ENCODE results near the gene TICRR. TPM values are rescaled to one million over a fixed set of nuclear protein-coding genes. Genes with fewer than 3 reads are reported as not detected.
"Not testable (repeated sequence)": the region's sequence is repeated elsewhere in the genome, so short reads cannot be mapped to it uniquely, and the experiment has no call there.

Gene TICRR, protein sequence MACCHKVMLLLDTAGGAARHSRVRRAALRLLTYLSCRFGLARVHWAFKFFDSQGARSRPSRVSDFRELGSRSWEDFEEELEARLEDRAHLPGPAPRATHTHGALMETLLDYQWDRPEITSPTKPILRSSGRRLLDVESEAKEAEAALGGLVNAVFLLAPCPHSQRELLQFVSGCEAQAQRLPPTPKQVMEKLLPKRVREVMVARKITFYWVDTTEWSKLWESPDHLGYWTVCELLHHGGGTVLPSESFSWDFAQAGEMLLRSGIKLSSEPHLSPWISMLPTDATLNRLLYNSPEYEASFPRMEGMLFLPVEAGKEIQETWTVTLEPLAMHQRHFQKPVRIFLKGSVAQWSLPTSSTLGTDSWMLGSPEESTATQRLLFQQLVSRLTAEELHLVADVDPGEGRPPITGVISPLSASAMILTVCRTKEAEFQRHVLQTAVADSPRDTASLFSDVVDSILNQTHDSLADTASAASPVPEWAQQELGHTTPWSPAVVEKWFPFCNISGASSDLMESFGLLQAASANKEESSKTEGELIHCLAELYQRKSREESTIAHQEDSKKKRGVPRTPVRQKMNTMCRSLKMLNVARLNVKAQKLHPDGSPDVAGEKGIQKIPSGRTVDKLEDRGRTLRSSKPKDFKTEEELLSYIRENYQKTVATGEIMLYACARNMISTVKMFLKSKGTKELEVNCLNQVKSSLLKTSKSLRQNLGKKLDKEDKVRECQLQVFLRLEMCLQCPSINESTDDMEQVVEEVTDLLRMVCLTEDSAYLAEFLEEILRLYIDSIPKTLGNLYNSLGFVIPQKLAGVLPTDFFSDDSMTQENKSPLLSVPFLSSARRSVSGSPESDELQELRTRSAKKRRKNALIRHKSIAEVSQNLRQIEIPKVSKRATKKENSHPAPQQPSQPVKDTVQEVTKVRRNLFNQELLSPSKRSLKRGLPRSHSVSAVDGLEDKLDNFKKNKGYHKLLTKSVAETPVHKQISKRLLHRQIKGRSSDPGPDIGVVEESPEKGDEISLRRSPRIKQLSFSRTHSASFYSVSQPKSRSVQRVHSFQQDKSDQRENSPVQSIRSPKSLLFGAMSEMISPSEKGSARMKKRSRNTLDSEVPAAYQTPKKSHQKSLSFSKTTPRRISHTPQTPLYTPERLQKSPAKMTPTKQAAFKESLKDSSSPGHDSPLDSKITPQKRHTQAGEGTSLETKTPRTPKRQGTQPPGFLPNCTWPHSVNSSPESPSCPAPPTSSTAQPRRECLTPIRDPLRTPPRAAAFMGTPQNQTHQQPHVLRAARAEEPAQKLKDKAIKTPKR (N-terminal part only)
- total RNA-seq, result 0.47 TPM

DNA sequence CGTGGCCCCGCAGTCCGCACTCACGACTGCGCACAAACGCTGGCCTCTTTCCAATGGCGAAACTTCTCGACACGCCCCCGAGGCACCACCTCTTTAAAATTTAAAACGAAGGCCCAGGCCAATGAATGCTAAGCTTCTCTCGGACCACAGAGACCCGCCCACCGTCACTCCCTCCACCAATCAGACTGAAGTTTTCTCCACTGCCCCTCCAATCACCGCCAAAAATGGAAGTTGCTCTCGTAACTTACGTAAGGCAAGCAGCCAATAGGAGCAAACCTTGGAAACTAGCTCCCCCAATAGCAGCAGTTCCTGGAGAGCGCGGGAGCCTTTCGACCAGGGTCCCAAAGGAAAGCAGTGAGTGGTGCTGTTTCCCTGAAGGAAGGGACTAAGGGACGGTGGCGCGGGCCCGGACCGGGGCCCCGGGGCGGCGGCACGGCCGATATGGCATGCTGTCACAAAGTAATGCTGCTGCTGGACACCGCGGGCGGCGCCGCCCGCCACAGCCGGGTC lies at the start of gene TICRR:
Gene TICRR (plus strand): TSS at position 324 of the 510 bp plus-strand sequence. CDS start 118 bp downstream, at position 442.
- peak; percentile 97 for DNase-seq (ENCODE audit: low spot score)

DNA sequence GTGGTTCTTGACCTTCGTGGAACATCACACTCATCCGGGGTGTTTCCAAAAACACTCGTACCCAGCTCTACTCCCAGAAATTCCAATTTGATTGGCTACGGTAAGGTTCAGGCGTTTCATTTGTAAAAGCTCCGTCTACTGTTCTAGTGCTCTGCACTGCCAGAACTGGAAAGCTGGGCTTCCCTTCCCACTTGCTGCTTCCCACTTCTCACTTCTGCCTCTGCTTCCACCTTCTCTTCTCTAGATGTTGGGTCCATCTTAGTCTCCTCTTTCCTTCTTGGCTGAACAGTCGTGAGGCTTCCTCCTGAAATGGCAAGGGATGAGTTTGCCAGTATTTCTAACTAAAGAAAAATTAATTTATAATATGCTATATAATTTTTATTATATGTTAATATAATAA lies 49.1 kb upstream of the TICRR start:
- DNase-seq (ENCODE audit: low spot score), result no peak

DNA sequence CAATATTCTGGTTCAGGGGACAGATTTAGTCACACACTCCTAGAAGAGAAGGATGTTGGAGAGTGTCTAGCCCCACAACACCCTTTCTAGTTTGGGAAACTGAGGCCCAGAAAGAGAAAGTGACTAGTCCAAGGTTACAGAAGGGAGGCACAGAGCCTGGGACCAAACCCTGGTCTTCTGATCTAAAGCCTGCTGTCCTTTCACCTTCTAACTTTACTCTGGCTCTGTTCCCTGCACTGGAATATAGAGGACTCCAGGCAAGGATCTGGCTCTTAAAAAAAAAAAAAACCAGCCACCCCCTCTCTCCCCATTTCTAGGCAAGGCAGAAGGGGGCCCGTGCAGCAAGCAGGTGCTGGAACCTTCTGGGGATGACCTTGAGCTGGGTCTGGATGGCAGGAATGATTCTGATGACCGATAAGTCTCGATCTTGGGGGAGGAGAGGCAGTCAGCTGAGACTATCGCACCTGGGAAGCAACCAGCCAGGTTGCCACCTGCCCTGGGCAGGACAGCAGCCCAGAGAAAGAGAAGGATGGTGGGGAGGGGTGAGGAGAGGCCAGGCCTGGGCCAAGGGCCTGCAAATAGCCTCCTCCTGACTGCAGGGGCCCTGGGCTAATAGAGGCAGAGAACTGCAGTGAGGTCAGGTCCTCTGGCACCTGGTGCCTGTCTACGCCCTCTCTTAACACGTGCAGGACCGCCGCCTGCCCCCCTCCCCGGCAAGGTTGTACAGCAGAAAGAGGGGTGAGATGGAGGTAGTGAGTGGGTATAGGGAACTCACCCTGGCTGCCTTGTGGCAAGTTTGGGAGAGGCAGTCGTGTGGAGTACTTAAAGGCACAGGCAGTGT lies 48.4 kb upstream of the TICRR start:
- DNase-seq (ENCODE audit: low spot score), result no peak

DNA sequence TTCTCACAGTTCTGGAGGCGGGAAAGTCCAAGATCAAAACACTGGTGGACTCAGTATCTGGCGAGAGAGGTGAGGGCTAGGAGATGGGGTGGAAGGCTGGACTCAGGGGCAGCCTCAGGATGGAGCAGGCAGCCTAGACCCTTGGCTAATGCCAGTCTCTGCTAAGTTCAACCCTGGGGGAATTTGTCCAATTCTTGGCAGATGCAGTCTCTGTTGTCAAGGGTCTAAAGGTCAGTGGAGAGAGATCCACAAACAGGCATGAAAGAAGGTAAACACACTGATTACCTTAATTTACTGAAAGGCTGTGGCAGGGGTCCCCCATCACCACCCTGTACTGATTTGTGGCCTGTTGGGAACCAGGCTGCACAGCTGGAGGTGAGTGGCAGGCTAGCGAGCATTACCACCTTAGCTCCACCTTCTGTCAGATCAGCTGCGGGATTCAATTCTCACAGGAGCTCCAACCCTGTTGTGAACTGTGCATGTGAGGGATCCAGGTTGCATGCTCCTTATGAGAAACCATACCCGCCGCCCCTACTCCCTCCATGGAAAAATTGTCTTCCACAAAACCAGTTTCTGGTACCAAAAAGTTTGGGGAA lies 46.4 kb upstream of the TICRR start:
- no peak for DNase-seq (ENCODE audit: low spot score)

DNA sequence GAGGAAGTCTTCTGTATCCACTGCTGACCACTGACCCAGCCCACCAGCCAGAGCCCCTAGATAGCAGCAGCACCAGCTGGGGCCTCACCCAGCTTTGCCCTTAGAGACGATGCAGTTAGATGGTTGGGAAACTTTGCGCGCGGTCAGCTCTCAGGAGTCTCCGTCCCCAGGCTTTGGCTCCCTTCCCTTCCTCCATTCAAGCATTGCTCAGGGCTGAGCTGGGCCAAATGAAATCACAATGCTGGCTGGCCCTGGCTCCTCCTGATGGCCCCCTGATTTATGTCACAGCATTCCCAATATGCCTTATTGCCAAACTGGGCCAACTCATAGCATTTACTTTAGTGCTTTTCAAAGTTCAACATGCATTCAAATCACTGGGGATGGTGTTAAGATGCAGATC lies 44.3 kb upstream of the TICRR start:
- DNase-seq (ENCODE audit: low spot score), result no peak

DNA sequence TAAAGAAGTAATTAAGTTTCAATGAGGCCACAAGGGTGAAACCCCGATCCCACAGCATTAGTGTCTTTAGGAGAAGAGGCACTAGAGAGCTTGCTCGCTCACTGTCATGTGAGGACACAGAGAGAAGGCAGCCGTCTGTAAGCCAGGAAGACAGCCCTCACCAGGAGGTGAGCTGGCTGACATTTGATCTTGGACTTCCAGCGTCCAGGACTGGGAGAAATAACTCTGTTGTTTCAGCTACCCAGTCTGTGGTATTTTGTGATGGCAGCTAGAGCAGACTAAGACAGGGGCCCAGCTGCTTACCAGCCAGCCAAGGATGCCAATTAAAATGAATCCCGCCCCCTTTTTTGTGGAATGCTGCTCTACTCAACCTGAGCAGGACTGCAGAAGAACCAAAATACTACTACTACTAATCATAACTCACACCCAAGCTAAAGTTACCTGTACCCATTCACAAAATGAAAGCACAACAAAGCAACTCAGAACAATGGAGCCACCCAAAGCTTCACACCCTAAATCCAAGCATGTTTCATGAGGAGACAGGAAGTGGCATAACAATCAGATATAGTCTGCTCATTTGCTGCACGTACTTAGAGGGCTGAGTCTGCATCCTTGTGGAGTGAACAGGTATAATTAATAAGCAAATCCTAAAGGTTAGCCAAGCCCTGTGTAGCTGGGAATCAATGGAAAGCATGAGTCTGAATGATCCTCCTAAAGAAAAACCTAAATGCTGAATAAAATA lies 43.3 kb upstream of the TICRR start:
- no peak for DNase-seq (ENCODE audit: low spot score)

DNA sequence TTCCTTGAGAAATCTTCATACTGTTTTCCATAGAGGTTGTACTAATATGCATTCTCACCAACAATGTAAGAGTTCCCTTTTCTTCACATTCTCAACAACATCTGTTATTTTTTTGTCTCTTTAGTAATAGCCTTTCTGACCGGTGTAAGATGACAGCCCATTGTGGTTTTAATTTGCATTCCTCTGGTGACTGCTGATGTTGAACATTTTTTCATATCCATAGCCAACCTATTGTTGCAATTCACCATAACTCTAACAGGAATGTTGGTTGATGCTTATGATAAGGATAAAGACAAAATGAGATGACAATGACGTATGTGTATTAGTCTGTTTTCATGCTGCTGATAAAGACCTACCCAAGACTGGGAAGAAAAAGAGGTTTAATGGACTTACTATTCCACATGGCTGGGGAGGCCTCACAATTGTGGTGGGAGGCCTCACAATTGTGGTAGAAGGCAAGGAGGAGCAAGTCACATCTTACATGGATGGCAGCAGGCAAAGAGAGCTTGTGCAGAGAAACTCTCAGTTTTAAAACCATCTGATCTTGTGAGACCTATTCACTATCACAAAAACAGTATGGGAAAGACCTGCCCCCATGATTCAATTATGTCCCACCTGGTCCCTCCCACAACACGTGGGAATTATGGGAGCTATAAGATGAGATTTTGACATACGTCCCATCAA lies 41.3 kb upstream of the TICRR start:
- no peak for DNase-seq (ENCODE audit: low spot score)

DNA sequence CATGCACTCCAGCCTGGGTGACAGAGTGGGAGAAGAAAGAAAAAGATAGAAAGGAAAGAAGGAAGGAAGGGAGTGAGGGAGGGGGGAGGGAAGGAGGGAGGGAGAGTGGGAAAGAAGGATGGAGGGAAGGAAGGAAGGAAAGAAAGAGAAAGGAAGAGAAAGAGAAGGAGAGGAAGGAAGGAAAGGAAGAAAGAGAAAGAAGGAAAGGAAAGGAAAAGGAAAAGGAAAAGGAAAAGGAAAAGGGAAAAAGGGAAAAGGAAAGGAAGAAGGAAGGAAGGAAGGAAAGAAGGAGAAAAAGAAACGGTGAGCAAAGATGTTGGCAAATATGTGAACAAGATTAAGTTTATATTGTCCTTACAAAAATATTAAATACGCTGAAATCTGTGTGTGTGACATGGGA lies 36.2 kb upstream of the TICRR start:
- no peak for DNase-seq (ENCODE audit: low spot score)

DNA sequence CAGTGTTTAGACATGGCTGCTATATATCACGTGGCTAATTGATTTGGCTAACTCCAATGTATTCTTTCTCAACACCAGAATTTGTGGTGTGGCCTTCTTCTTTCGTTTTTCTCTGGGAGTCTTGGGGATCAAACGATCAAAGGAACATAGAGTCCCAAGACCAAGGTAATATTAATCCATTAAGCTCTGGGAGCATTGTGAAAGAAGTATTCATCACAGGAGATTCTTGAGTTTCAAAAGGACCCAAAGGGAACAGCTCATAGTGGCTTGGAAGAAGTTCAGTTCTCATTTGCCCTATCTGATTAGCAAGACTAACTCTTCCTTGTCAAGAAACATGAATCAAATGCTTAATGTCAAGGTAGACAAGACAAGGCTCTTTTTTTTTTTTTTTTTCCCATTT lies 32.9 kb upstream of the TICRR start:
- DNase-seq (ENCODE audit: low spot score), result no peak

DNA sequence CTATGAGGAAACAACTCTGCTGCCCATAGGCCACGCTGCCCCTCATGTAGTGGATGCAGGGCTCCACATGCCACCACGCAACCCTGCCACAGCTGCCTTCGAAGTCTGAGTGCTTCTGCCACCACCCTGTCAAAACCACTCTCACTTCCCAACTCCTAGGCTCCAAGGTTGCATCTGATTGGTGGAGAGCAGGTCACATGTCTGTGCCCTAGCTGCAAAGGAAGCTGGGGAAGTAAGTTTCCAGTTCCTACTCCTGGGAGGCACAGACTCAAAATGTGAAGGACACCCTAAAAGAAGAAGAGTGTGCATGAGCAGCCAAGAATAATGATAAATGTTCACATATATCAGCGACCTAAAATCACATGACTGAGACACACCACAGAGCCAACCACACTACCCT lies 31.9 kb upstream of the TICRR start:
- no peak for DNase-seq (ENCODE audit: low spot score)

DNA sequence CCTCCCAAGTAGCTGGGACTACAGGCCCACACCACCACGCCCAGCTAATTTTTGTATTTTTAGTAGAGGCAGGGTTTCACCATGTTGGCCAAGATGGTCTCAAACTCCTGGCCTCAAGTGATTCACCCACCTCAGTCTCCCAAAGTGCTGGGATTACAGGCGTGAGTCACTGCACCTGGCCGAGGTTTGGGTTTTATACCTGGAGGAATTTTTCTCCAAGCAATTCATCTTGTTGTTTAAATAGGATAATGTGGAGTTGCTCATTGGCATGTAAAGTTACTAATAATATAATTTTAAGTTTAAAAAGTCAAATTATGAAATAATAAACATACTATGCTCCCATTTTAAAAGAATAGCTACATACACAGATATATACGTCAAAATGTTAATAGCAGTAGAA lies 26.1 kb upstream of the TICRR start:
- not testable (repeated sequence) for DNase-seq (ENCODE audit: low spot score)

DNA sequence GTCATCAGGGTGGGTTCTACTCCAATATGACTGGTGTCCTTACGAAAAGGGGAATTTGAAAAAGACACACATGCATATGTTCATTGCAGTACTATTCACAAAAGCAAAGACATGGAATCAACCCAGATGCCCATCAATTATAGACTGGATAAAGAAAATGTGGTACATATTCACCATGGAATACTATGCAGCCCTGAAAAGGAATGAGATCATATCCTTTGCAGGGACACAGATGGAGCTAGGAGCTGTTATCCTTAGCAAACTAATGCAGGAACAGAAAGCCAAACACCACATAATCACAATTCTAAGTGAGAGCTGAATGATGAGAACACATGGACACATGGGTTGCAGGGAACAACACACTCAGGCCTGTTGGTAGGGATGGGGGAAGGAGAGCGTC lies 24.8 kb upstream of the TICRR start:
- no peak for DNase-seq (ENCODE audit: low spot score)

DNA sequence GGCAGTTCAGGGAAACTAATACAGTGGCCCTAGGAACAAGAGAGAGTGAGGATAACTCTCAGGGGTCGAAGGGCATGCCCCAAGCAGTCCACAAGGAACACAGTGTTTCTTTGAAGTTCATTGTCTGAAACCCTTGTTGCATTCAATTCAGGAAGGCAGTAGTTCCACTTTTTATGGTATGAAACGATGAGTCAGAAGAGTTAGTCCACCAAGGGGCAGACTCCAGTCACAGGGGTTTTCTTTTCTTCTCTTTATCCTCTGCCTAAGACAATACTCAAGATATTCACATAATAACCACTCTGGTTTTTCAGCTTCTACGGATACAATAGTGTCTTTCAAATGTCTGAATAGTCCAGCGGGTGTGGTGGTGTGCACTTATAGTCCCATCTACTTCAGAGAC lies 23.7 kb upstream of the TICRR start:
- DNase-seq (ENCODE audit: low spot score), result no peak

DNA sequence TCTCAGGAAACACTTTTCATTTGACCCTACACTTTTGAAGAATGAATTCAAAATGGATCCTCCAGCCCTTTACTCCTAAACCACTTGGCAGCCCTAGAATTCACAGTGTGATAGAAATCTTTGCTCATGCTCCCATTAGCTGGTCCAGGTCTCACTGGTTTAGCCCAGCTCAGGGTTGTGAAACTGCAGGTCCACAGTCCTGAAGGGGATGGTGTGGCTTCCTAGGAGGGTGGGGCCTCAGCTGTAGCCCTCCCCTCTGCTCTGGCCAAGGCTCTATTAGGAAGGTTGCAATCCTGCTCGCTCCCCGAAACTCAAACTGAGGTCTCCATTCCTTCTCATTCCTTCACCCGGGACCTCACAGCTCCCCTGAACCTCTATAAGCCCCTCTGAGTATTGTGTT lies 21.6 kb upstream of the TICRR start:
- no peak for DNase-seq (ENCODE audit: low spot score)

DNA sequence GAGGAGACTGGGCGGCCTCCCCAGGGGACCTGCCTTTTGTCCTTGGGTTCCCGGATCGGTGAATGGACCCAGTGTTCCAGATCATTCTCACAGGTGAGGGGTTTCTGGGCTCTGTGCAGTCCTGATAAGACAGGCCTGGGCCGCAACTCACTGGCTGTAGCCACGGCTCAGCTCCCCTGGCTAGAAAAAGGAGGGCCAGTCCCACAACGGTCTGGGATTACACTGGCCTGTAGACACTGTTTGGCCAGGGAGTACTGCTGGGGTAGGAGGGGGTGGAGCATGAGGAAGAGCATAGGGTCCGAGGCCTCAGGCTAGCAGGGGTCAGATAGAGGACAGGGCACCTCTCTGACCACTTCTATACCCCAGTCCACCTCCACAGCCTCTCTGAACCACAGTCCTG lies 21.0 kb upstream of the TICRR start:
- no peak for DNase-seq (ENCODE audit: low spot score)

DNA sequence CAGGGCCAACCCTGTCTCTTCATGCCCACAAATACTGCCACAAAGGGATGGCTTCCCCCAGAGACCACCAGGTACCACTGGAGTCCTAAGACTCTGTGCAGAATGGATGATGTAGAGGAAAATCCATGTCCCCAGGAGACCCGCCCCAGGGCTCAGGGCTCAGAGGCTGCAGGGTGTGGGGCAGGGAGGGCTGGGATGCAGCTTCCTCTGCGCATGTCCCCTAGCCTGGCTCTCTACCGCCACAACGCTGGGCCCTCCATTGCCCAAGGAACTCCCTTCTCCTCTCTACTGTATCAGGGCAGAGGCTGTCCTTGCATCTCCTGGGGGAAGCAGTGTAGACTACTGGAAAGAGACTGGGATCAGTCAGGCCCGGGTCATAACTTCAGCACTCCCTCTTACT lies 19.5 kb upstream of the TICRR start:
- no peak for DNase-seq (ENCODE audit: low spot score)

DNA sequence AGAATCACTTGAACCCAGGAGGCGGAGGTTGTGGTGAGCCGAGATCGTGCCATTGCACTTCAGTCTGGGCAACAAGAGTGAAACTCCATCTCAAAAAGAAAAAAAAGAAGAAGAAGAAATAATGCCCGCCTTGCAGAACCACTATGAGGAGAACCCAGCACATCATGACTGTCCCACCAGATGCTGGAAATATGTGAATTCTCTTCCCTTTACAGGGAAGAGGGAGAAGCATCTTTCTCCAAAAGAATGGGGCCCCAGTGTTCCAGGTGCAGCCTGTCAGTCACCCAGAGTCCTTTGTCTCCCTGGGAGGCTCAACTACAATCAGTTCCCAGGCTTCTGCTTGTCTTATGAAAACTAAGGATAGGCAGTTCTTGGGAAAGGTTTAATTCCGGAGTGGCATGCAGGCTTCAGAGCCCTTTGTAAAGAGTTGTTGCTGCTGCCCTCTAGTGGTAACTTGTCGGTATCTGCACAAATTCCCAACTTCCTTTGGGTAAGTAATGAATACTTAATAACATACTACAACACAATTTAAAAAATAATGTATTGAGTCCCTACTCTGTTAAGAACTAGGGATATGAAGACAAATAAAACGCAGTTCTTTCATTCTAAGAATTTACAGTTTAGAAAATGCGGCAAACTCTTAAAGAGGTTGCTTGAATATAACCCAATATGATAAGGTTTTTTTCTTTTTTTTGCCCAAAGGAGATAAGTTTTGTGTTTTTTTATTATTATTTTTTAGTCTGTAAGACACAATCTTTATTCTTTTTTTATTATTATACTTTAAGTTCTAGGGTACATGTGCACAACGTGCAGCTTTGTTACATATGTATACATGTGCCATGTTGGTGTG lies 18.6 kb upstream of the TICRR start:
- DNase-seq (ENCODE audit: low spot score), result peak; percentile 64

DNA sequence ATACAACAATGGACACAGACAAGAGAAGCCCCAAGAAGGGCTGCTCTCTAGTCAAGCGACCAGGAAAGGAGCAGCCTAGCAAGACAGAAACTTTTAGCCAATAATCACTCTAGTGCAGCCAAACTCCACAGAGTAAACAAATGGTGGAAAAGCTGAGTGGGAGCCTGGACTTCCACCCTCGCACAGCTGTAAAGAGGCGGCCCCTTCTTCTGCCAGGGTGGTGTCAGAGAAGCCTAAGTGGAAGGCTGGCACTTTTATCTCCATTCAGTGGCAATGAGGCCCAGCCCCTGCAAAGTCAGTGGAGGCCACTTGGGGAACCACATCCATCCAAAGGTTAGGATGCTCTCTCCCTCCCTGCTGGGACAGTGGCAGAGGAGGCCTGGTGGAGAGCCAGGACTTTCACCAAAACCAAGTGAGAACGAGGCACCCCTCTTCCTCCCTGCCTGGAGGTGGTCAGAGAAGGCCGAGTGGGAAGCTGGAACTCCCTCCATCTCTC lies 15.5 kb upstream of the TICRR start:
- no peak for DNase-seq (ENCODE audit: low spot score)

All from ureter (tissue), 1 donor.